Neural cell (in vitro differentiated cells): ENCODE results near the gene SMC1A. TPM values are rescaled to one million over a fixed set of nuclear protein-coding genes. Genes with fewer than 3 reads are reported as not detected.

ENCODE experiments used
- H2AFZ ChIP-seq: fragments of 200-600, 300-800 bp; sonication (generic), shearing (Covaris generic); 2 replicates; pipeline ENCODE4 v1.6.0; 2014; ENCODE audit warnings: low read depth, mild to moderate bottlenecking, antibody characterized with exemption, low read length, moderate library complexity
- H3F3A ChIP-seq: fragments of 200-600 bp; shearing (Covaris generic); 2 replicates; pipeline ENCODE4 v1.6.1; 2016; ENCODE audit warnings: mild to moderate bottlenecking, moderate library complexity, mixed read lengths, antibody characterized with exemption, low read length; ENCODE audit not compliant: insufficient read depth, poor library complexity, severe bottlenecking
- H3K27ac ChIP-seq: fragments of 200-600, 300-800 bp; sonication (generic), shearing (Covaris generic); 2 replicates; pipeline ENCODE4 v1.5.1; 2014; ENCODE audit warnings: mild to moderate bottlenecking, low read length, moderate library complexity
- H3K27me3 ChIP-seq: fragments of 300-800, 200-600 bp; sonication (generic), shearing (Covaris generic); 2 replicates; pipeline ENCODE4 v1.6.0; 2014; ENCODE audit warnings: mild to moderate bottlenecking, low read depth, low read length, moderate library complexity; ENCODE audit not compliant: insufficient read depth
- H3K36me3 ChIP-seq: fragments of 300-800, 200-600 bp; sonication (generic), shearing (Covaris generic); 2 replicates; pipeline ENCODE4 v1.5.1; 2014; ENCODE audit warnings: mild to moderate bottlenecking, antibody characterized with exemption, low read length, moderate library complexity; ENCODE audit not compliant: insufficient read depth
- H3K4me2 ChIP-seq: fragments of 300-800, 200-600 bp; sonication (generic), shearing (Covaris generic); 2 replicates; pipeline ENCODE4 v1.6.0; 2014; ENCODE audit warnings: mild to moderate bottlenecking, low read length
- H3K4me3 ChIP-seq: fragments of 300-800, 200-600 bp; sonication (generic), shearing (Covaris generic); 2 replicates; pipeline ENCODE4 v1.5.1; 2014; ENCODE audit warnings: mild to moderate bottlenecking, low read length, moderate library complexity
- H3K79me2 ChIP-seq: fragments of 200-600 bp; shearing (Covaris generic); replicated peaks from 2 replicates; pipeline ENCODE4 v1.6.0; 2014; ENCODE audit warnings: mild to moderate bottlenecking, low read length, moderate library complexity; ENCODE audit not compliant: insufficient read depth
- H3K9ac ChIP-seq: fragments of 300-800, 200-600 bp; sonication (generic), shearing (Covaris generic); 2 replicates; pipeline ENCODE4 v1.6.1; 2016; ENCODE audit warnings: mild to moderate bottlenecking, low read length, mixed read lengths
- H3K9me2 ChIP-seq: fragments of 200-600 bp; shearing (Covaris generic); 2 replicates; pipeline ENCODE4 v1.6.1; 2016; ENCODE audit warnings: mild to moderate bottlenecking, low read length, mixed read lengths; ENCODE audit not compliant: insufficient read depth
- H3K9me3 ChIP-seq: fragments of 200-600, 300-800 bp; sonication (generic), shearing (Covaris generic); 2 replicates; pipeline ENCODE4 v1.6.1; 2016; ENCODE audit warnings: mild to moderate bottlenecking, mixed run types, low read length, moderate library complexity, mixed read lengths
- H4K20me1 ChIP-seq: fragments of 200-600 bp; shearing (Covaris generic); 2 replicates; pipeline ENCODE4 v1.6.1; 2016; ENCODE audit warnings: mild to moderate bottlenecking, mixed run types; ENCODE audit not compliant: insufficient read depth
- EP300 ChIP-seq: fragments of 450-650 bp; conservative IDR thresholded peaks from 2 replicates; pipeline ENCODE4 v1.6.1; 2014; ENCODE audit warnings: antibody characterized with exemption, mild to moderate bottlenecking, moderate library complexity; ENCODE audit not compliant: poor library complexity, severe bottlenecking
- EZH2 ChIP-seq: fragments of 200-600, 300-800 bp; shearing (Covaris generic), sonication (generic); IDR thresholded peaks from 2 replicates; pipeline ENCODE4 v1.6.1; 2014; ENCODE audit warnings: antibody characterized with exemption, low read length, borderline replicate concordance, mild to moderate bottlenecking; ENCODE audit not compliant: insufficient read depth, poor library complexity, severe bottlenecking
- MXI1 ChIP-seq: fragments of 450-650 bp; conservative IDR thresholded peaks from 2 replicates; pipeline ENCODE4 v1.6.1; 2014; ENCODE audit warnings: antibody characterized with exemption, mild to moderate bottlenecking; ENCODE audit not compliant: poor library complexity, severe bottlenecking
- POLR2AphosphoS5 ChIP-seq: IDR thresholded peaks from 2 replicates; pipeline ENCODE4 v1.6.1; 2012
- RAD21 ChIP-seq: fragments of 450-650 bp; conservative IDR thresholded peaks from 2 replicates; pipeline ENCODE4 v1.6.1; 2014; ENCODE audit warnings: antibody characterized with exemption, mild to moderate bottlenecking, moderate library complexity
- SMC3 ChIP-seq: fragments of 450-650 bp; conservative IDR thresholded peaks from 2 replicates; pipeline ENCODE4 v1.6.1; 2014; ENCODE audit warnings: antibody characterized with exemption, mild to moderate bottlenecking, moderate library complexity; ENCODE audit not compliant: poor library complexity
- TAF1 ChIP-seq: IDR thresholded peaks from 2 replicates; pipeline ENCODE4 v1.6.1; 2012; ENCODE audit warnings: low read depth
- polyA plus RNA-seq: library from polyadenylated mRNA; depleted of rRNA; stranded (reverse); fragments of >200 nt; gene quantifications from 2 replicates; pipeline ENCODE4 v1.2.3, GENCODE V29; 2014
- TF ChIP-seq, protein P1 (sequence below): fragments of 450-650 bp; IDR thresholded peaks from 2 replicates; pipeline ENCODE4 v1.5.1; 2014; ENCODE audit warnings: antibody characterized with exemption, mild to moderate bottlenecking, moderate library complexity; ENCODE audit not compliant: poor library complexity, severe bottlenecking
- TF ChIP-seq, protein P2 (sequence below): IDR thresholded peaks from 2 replicates; pipeline ENCODE4 v1.6.1; 2012; ENCODE audit warnings: borderline replicate concordance

The SMC1A gene
- polyA plus RNA-seq, 1 donor from 2014 or later: 11.4 TPM

DNA sequence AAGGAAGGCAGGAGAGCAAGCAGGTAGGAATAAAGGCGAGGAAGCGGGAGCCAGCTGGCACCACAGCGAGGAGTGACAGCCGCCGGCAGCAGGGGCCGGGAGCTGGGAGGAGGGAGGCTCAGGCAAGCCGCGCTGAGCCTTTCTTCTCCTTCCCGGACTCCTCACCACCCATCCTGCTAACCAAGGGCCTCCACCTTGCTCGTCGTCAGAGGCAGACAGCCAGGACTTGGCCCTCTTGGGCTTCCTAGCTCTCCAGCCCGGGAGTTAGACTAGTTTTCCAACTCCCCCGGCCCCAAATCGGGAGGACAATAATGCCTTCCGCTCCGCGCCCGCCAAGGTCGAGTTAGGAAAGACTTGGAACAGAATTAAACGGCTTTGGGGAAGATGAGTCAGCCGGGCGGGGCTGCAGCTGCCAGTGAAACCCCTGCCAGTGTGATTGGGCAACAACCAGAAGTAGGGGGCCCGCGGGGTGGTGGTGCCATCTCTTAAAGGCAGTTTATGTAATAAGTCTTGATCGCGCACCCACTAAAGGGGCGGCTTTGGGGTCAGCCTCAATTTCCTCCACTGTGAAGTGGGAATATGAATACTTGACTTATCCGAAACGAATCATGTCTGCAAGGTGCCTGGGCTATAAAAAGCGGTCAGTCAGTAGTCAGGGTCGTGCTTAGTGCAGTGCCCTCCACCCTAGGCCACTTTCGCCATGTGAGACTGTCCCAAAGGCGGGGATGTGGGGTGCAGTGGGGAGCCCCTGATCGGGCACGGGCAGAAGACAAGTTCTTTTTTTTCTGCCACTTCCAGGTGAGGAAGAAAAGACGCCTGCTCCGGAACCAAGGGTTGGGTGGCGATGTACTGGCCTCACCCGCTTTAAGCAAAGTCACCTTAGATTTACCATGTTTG lies 18.4 kb upstream of the SMC1A start:
- Histone ChIP-seq H3K9me2 (no peaks in the 10 kb centered on the region), H3K4me3 (peak overlapping the region; percentile 59), H3K4me2 (no peak overlapping the region), H3F3A (no peaks in the 10 kb centered on the region), H3K9ac (no peak overlapping the region), H3K79me2 (no peaks in the 10 kb centered on the region), H3K36me3 (no peaks in the 10 kb centered on the region), H3K27ac (no peak overlapping the region), H3K27me3 (no peaks in the 10 kb centered on the region), H2AFZ (no peak overlapping the region), H4K20me1 (no peaks in the 10 kb centered on the region), H3K9me3 (no peaks in the 10 kb centered on the region)
- no peak for TF ChIP-seq EP300
- TF ChIP-seq, protein P1, sequence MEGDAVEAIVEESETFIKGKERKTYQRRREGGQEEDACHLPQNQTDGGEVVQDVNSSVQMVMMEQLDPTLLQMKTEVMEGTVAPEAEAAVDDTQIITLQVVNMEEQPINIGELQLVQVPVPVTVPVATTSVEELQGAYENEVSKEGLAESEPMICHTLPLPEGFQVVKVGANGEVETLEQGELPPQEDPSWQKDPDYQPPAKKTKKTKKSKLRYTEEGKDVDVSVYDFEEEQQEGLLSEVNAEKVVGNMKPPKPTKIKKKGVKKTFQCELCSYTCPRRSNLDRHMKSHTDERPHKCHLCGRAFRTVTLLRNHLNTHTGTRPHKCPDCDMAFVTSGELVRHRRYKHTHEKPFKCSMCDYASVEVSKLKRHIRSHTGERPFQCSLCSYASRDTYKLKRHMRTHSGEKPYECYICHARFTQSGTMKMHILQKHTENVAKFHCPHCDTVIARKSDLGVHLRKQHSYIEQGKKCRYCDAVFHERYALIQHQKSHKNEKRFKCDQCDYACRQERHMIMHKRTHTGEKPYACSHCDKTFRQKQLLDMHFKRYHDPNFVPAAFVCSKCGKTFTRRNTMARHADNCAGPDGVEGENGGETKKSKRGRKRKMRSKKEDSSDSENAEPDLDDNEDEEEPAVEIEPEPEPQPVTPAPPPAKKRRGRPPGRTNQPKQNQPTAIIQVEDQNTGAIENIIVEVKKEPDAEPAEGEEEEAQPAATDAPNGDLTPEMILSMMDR: no peak
- no peak for TF ChIP-seq SMC3
- no peak for TF ChIP-seq EZH2
- no peak for TF ChIP-seq MXI1
- no peak for TF ChIP-seq POLR2AphosphoS5
- TF ChIP-seq, protein P2, sequence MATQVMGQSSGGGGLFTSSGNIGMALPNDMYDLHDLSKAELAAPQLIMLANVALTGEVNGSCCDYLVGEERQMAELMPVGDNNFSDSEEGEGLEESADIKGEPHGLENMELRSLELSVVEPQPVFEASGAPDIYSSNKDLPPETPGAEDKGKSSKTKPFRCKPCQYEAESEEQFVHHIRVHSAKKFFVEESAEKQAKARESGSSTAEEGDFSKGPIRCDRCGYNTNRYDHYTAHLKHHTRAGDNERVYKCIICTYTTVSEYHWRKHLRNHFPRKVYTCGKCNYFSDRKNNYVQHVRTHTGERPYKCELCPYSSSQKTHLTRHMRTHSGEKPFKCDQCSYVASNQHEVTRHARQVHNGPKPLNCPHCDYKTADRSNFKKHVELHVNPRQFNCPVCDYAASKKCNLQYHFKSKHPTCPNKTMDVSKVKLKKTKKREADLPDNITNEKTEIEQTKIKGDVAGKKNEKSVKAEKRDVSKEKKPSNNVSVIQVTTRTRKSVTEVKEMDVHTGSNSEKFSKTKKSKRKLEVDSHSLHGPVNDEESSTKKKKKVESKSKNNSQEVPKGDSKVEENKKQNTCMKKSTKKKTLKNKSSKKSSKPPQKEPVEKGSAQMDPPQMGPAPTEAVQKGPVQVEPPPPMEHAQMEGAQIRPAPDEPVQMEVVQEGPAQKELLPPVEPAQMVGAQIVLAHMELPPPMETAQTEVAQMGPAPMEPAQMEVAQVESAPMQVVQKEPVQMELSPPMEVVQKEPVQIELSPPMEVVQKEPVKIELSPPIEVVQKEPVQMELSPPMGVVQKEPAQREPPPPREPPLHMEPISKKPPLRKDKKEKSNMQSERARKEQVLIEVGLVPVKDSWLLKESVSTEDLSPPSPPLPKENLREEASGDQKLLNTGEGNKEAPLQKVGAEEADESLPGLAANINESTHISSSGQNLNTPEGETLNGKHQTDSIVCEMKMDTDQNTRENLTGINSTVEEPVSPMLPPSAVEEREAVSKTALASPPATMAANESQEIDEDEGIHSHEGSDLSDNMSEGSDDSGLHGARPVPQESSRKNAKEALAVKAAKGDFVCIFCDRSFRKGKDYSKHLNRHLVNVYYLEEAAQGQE: no peak
- no peak for TF ChIP-seq TAF1
- no peak for TF ChIP-seq RAD21

DNA sequence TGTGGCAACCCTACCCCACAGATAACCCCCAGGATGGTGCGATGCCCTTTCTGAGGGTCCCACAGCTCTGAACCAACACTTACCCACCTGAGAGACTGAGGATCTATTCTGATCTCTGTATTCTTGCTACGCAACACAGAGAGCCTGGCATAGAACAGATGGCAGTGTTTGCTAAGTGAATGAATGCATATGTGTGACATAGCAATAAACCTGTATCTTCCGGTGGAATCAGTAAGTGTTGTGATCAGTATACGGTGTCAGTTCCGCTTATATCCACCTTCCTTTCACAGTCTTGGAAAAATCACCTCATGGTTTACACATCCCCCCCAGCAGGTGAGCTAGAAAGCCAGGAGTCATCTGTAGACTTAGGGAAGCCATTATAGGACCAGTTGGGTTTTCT lies 17.6 kb upstream of the SMC1A start:
- no peaks in the 10 kb centered on the region for H3K9me3 ChIP-seq
- H3K4me2 ChIP-seq: no peak overlapping the region
- no peaks in the 10 kb centered on the region for H3K27me3 ChIP-seq
- no peaks in the 10 kb centered on the region for H3K36me3 ChIP-seq
- no peaks in the 10 kb centered on the region for H3K9me2 ChIP-seq
- H2AFZ ChIP-seq: no peak overlapping the region
- H3K79me2 ChIP-seq: no peaks in the 10 kb centered on the region
- no peak overlapping the region for H3K9ac ChIP-seq
- no peaks in the 10 kb centered on the region for H3F3A ChIP-seq
- no peak overlapping the region for H3K4me3 ChIP-seq
- H4K20me1 ChIP-seq: no peaks in the 10 kb centered on the region
- no peak overlapping the region for H3K27ac ChIP-seq
- TF ChIP-seq EP300: no peak
- no peak for TF ChIP-seq MXI1
- no peak for TF ChIP-seq POLR2AphosphoS5
- TF ChIP-seq RAD21: no peak
- TF ChIP-seq, protein P2: no peak
- TF ChIP-seq, protein P1: no peak
- TF ChIP-seq EZH2: no peak
- no peak for TF ChIP-seq SMC3
- TF ChIP-seq TAF1: no peak
